Esophagus squamous epithelium (tissue), 5 donors: ENCODE results near the gene SDHB. TPM values are rescaled to one million over a fixed set of nuclear protein-coding genes. Genes with fewer than 3 reads are reported as not detected.

Experiments used
- DNase-seq: peaks from one replicate; lab custom pipeline; 2025; lab: John Stamatoyannopoulos, UW
- H3K27ac ChIP-seq, 4 donors: fragments of 200-600 bp; sonication (generic); one replicate each; pipeline ENCODE4 v1.5.1; 2016 to 2019; ENCODE audit warnings: mild to moderate bottlenecking in 1 of 4
- H3K27me3 ChIP-seq, 4 donors: fragments of 200-600 bp; sonication (generic); 1 replicate in 3 of 4; 2 replicates in 1 of 4; pipeline versions ENCODE4 v1.5.1 to v1.6.0; 2017 to 2021; ENCODE audit warnings: antibody characterized with exemption in 1 of 4
- H3K36me3 ChIP-seq, 3 donors: fragments of 200-600 bp; sonication (generic); one replicate each; pipeline ENCODE4 v1.5.1; 2016 to 2019
- H3K4me1 ChIP-seq, 3 donors: fragments of 200-600 bp; sonication (generic); one replicate each; pipeline ENCODE4 v1.5.1; 2017 to 2019
- H3K4me3 ChIP-seq, 4 donors: fragments of 200-600 bp; sonication (generic); 1 replicate in 3 of 4; 2 replicates in 1 of 4; pipeline ENCODE4 v1.5.1; 2016 to 2019; ENCODE audit warnings: mild to moderate bottlenecking in 2 of 4, moderate library complexity in 1 of 4
- H3K9me3 ChIP-seq, 3 donors: fragments of 200-600 bp; sonication (generic); one replicate each; pipeline ENCODE4 v1.5.1; 2016 to 2019
- POLR2A ChIP-seq, 4 donors: fragments of 450-650 bp; IDR thresholded peaks; one replicate each; pipeline ENCODE4 v1.6.1; 2017; ENCODE audit warnings: antibody characterized with exemption in 4 of 4, mild to moderate bottlenecking in 4 of 4, moderate library complexity in 3 of 4
- WGBS, 2 donors: methylation state at CpG; one replicate each; pipeline ENCODE4 v1.1.5; 2018; 5-methylcytosine and 5-hydroxymethylcytosine counted together
- intact Hi-C: fragments of 100-400 bp; cut with DNase I; formaldehyde crosslinking; loops from one replicate; pipeline ENCODE4 v1.15.0; 2022
- total RNA-seq, 4 donors: library from RNA; depleted of rRNA; stranded (reverse); fragments of >200 nt; gene quantifications; one replicate each; pipeline ENCODE4 v1.1.0, GENCODE V29; 2016
- TF ChIP-seq, protein P1 (sequence below), 6 experiments: fragments of 450-650 bp in 4 of 6; fragments of 200-600 bp in 2 of 6; sonication (generic) in 2 of 6; IDR thresholded peaks; one replicate each; pipeline ENCODE4 v1.5.1; 2016 to 2019; ENCODE audit warnings: antibody characterized with exemption in 6 of 6, mild to moderate bottlenecking in 4 of 6, moderate library complexity in 4 of 6
- donor health status: DM: yes; HTN: yes; CAD: no.

SDHB gene
- total RNA-seq, 4 donors from 2014 or later: 78.4 to 137 (median 119) TPM

- WGBS, 2 donors: 24 to 35% methylated on average over 6 of the region's 53 CpGs
- no peak for DNase-seq
- H3K4me1 ChIP-seq: peaks cover 16 to 67% (median 25%) of the 10 kb centered on the region in 3 donors
These were observed 73.2 kb downstream of the SDHB start, which contains the start of gene MFAP2 for GRCh38 chr1:16980473-16981268. MFAP2 (minus strand) TSS chr1:16980620; CDS start chr1:16978273, 2,347 bp downstream.

DNA sequence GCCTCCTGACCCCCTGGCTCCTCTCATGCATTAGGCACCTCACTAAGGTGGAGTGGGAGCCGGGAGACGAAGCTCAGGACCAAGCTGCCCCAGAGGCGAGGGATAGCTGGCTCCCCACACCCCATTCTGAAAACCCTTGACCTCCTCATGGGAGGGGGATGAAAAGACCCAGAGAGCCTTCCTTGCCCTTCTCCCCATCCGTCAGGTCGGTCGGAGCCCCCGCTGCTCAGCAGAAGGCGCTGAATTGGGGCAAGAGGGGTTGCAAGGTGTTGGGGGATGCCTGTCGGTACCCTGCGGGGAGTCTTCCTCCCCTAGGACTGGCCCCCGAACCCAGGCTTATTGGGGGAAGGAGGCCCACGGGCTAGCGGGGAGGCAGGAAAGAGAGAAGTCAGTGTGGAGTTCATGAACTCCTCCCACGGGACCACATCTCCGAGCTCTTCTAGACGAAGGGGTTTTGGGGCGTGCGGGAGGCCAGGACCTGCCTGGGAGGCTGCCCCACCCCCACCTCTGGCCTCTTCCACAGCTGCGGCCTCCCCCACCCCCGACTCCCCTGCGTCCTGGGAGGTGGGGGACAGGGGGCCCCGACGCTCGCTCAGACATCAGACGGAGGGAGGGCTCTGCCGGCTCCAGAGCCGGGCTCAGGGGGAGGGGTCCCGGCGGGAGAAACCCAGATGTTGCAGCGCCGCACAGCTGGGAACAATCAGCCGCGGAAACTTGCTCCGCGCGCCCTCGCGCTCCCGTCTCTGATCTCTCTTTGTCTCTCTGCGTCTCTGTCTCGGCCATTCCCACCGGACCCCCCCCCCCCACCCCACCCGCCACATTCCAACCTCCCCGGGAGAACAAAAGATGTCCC, 74.1 kb downstream of the SDHB start:
- DNase-seq: no peak
- Histone ChIP-seq H3K4me3 (peak overlapping the region; percentile 35 to 73 (median 46)), H3K27ac (peak overlapping the region; percentile 13 to 78 (median 69)), H3K36me3 (no peaks in the 10 kb centered on the region), H3K9me3 (no peaks in the 10 kb centered on the region), H3K27me3 (peaks cover 0 to 31% (median 0%) of the 10 kb centered on the region in 4 donors), H3K4me1 (peaks cover 16 to 71% (median 23%) of the 10 kb centered on the region in 3 donors)
- TF ChIP-seq, protein P1, sequence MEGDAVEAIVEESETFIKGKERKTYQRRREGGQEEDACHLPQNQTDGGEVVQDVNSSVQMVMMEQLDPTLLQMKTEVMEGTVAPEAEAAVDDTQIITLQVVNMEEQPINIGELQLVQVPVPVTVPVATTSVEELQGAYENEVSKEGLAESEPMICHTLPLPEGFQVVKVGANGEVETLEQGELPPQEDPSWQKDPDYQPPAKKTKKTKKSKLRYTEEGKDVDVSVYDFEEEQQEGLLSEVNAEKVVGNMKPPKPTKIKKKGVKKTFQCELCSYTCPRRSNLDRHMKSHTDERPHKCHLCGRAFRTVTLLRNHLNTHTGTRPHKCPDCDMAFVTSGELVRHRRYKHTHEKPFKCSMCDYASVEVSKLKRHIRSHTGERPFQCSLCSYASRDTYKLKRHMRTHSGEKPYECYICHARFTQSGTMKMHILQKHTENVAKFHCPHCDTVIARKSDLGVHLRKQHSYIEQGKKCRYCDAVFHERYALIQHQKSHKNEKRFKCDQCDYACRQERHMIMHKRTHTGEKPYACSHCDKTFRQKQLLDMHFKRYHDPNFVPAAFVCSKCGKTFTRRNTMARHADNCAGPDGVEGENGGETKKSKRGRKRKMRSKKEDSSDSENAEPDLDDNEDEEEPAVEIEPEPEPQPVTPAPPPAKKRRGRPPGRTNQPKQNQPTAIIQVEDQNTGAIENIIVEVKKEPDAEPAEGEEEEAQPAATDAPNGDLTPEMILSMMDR (IDR thresholded peaks at IDR 0.05): no peak
- no peak for TF ChIP-seq POLR2A (IDR thresholded peaks at IDR 0.05)
- WGBS, 2 donors: 7 to 23% methylated on average over 14 to 24 of the region's 44 CpGs
- intact Hi-C loops: no loop called here

More at GRCh38 chr1:16980473-16981268, 73.2 kb downstream of the SDHB start, which contains the start of gene MFAP2:
- peaks cover 0 to 2% (median 0%) of the 10 kb centered on the region in 3 donors for H3K36me3 ChIP-seq
- intact Hi-C loops: no loop called here
- peak within 1 kb of the TSS; percentile 30 to 78 (median 69) for H3K27ac ChIP-seq
- no peak for TF ChIP-seq POLR2A (IDR thresholded peaks at IDR 0.05)
- TF ChIP-seq, protein P1 (IDR thresholded peaks at IDR 0.05): no peak
- no peaks in the 10 kb centered on the region for H3K9me3 ChIP-seq
- H3K27me3 ChIP-seq: peaks cover 0 to 31% (median 0%) of the 10 kb centered on the region in 4 donors
- H3K4me3 ChIP-seq: peak within 1 kb of the TSS; percentile 35 to 73 (median 46)

- Histone ChIP-seq H3K27ac (peak overlapping the region; percentile 13 to 78 (median 69)), H3K36me3 (no peaks in the 10 kb centered on the region), H3K4me3 (peak overlapping the region in 3 of 4 donors; percentile 35 to 73 (median 55)), H3K4me1 (peaks cover 11 to 62% (median 19%) of the 10 kb centered on the region in 3 donors), H3K9me3 (no peaks in the 10 kb centered on the region), H3K27me3 (peaks cover 0 to 31% (median 0%) of the 10 kb centered on the region in 4 donors)
- no peak for DNase-seq
- intact Hi-C loops: no loop called here
- WGBS, 2 donors: 57% methylated on average over 2 of the region's 20 CpGs; no CpG with 5 or more reads in 1 of the 2 donors
- TF ChIP-seq, protein P1 (IDR thresholded peaks at IDR 0.05): no peak
- TF ChIP-seq POLR2A (IDR thresholded peaks at IDR 0.05): peak in 1 of 4 donors; percentile 37
These were observed 75.0 kb downstream of the SDHB start for GRCh38 chr1:16978567-16979474.

- Histone ChIP-seq H3K4me1 (peaks cover 11 to 60% (median 19%) of the 10 kb centered on the region in 3 donors), H3K36me3 (no peaks in the 10 kb centered on the region), H3K27me3 (peaks cover 0 to 31% (median 0%) of the 10 kb centered on the region in 4 donors), H3K9me3 (no peaks in the 10 kb centered on the region), H3K4me3 (no peak overlapping the region), H3K27ac (peak overlapping the region in 2 of 4 donors; percentile 50 to 74)
- DNase-seq: no peak
- intact Hi-C loops: no loop called here
- no CpG with 5 or more reads among the region's 4 CpGs for WGBS, 2 donors
- TF ChIP-seq POLR2A (IDR thresholded peaks at IDR 0.05): no peak
- TF ChIP-seq, protein P1 (IDR thresholded peaks at IDR 0.05): no peak
These were observed 75.7 kb downstream of the SDHB start for GRCh38 chr1:16978139-16978538.
